GM10248 (cell line): ENCODE results near the gene RPN2.

Experiments
- CTCF ChIA-PET: fragments of 300-600 bp; sonication (Branson Sonifier 250); formaldehyde crosslinking; extraction: SDS; loops from one replicate; lab custom pipeline; 2021; ENCODE audit warnings: antibody characterized with exemption; lab: Yijun Ruan, JAX
- POLR2A ChIA-PET: fragments of 350-650 bp; sonication (Branson Sonifier 250); formaldehyde crosslinking; extraction: SDS; loops from one replicate; lab custom pipeline; 2020; ENCODE audit warnings: antibody characterized with exemption; lab: Yijun Ruan, JAX
- DNase-seq: peaks from one replicate; pipeline ENCODE4 v3.0.0; 2012; ENCODE audit errors: extremely low spot score
- TF ChIP-seq, protein P1 (sequence below): IDR thresholded peaks from 2 replicates; pipeline ENCODE4 v1.5.1; 2012; ENCODE audit warnings: mild to moderate bottlenecking, low read depth; ENCODE audit errors: extremely low read depth, missing control alignments, control extremely low read depth

RPN2 gene

DNA sequence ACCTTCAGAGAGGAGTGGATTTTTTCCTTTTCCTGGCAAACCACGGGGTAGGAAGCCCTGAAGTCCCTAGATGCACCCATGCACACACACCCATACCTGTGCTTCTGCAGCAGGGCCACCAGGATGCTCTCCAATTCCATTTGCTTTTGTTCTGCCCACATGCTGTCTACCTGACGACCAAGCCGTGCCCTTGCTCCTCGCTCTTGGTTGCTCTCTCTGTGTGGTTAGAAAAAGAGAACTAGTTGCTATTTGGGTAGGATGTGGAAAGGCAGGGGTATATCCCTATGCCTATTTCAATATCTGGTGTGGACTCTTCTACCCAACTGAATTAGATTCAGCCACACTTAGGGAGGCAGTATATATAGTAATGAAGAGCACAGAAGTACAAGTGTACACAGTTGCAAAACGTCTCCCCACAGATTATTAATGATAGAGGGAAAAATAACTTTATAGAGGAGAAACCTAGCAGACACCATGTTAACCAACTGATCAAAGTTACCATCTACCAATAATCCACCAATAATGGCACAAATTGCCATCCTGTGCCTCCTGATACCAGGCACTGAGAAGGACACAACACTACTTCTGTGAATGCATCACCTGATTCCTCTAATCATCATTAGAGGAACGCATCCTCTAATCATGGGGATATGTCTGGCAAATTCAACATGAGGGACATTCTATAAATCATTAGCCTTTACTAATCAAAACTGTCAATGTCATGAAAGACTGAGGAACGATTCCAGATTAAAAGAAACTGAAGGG is 75.2 kb downstream of the RPN2 start:
- TF ChIP-seq, protein P1, sequence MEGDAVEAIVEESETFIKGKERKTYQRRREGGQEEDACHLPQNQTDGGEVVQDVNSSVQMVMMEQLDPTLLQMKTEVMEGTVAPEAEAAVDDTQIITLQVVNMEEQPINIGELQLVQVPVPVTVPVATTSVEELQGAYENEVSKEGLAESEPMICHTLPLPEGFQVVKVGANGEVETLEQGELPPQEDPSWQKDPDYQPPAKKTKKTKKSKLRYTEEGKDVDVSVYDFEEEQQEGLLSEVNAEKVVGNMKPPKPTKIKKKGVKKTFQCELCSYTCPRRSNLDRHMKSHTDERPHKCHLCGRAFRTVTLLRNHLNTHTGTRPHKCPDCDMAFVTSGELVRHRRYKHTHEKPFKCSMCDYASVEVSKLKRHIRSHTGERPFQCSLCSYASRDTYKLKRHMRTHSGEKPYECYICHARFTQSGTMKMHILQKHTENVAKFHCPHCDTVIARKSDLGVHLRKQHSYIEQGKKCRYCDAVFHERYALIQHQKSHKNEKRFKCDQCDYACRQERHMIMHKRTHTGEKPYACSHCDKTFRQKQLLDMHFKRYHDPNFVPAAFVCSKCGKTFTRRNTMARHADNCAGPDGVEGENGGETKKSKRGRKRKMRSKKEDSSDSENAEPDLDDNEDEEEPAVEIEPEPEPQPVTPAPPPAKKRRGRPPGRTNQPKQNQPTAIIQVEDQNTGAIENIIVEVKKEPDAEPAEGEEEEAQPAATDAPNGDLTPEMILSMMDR = no peak
- ChIA-PET CTCF (no interaction called here), POLR2A (no interaction called here)
- DNase-seq = no peak

DNA sequence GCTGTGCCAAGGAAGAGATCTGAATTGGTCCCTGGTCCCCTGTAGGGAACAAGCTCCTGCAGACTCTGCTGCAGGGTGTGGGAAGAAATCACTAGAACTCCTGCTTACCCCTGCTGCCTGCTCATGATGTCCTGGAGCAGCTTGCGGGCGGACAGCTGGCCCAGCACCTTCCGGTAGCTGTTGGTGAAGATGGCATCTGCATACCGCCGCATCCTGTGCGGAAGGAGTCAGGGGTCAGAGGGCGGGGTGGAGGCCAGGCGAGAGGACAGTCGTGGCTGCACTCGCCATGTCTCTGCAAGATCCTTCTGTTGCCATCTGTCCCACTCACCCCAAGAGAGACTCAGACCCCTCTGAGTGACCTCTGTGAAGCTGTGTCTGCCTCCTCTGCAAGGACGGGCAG is 77.2 kb downstream of the RPN2 start:
- POLR2A ChIA-PET = no interaction called here
- CTCF ChIA-PET = interaction anchor here (1.1 to 2.2 kb wide), 3 partner anchors 11 to 279 kb away, joined by 3 to 9 read pairs (median 3); no protein-coding TSS in a partner anchor
- DNase-seq = no peak
- TF ChIP-seq, protein P1 = no peak

DNA sequence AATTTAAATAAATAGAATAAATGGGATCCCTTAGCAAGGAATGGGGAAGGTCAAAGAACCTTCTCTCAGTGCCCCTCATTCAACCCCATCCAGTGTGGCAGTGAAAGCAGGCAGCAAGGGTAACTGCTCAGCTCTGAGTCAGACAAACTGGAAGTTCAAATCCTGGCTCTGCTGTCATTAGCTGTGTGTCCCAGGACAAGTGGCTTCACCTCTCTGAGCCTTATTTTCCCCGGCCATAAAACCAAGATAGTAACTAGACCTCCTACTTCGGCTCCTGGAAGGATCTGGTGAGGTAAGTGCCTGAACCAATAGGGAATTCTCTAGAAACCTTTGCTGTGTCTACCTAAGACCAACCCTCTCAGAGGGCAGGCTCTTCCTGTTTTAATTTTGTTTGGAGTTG is 78.4 kb downstream of the RPN2 start:
- ChIA-PET POLR2A (no interaction called here), CTCF (interaction anchor here (1.3 to 2.2 kb wide), 2 partner anchors 12 to 13 kb away, joined by 3 to 9 read pairs; no protein-coding TSS in a partner anchor)
- TF ChIP-seq, protein P1 = no peak
- DNase-seq = no peak

DNA sequence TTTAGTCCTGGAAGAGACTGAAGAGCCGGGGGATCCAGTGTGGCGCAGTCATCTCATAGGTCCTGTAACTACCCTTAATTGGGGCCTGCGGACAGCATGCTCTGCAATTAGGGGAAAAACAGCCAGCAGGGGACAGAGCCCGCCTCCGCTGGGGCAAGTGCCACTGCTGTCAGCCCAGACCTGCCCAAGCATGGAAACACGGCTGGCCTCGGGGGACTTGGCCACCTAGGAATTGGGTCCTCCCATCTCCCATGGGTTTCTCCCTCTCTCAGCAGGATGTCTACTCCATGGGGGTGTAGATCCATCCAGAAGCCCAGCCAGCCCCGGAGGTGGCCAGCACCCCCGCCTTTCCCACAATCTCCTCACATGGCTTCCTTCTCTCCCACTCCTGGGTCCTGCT is 78.9 kb downstream of the RPN2 start:
- no peak for DNase-seq
- POLR2A ChIA-PET = no interaction called here
- TF ChIP-seq, protein P1 = no peak
- CTCF ChIA-PET = interaction anchor here (3.0 kb wide), 1 partner anchor 11 kb away, joined by 26 read pairs; no protein-coding TSS in a partner anchor

DNA sequence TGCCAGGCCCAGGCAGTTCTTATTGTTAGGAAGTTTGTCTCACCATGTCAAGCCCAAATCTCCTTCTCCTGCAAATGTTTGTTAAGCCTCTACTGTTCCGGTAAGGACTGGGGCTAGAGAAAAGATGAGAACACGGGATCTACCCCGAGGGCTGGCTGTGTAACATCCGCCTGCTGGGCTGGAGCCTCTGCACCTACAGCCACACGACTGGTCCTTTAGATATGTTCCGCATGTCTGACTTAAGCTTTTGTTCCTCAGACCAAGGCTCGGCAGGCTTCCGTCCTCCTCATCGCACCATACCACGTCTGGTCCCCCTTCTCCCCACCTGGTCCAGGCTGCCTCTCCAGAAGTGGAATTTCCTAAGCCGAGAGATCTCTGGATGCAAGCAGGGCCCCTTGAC is 79.9 kb downstream of the RPN2 start:
- TF ChIP-seq, protein P1 = no peak
- ChIA-PET POLR2A (no interaction called here), CTCF (interaction anchor here (0.7 to 3.0 kb wide), 3 partner anchors 10 to 126 kb away, joined by 3 to 26 read pairs (median 3); no protein-coding TSS in a partner anchor)

DNA sequence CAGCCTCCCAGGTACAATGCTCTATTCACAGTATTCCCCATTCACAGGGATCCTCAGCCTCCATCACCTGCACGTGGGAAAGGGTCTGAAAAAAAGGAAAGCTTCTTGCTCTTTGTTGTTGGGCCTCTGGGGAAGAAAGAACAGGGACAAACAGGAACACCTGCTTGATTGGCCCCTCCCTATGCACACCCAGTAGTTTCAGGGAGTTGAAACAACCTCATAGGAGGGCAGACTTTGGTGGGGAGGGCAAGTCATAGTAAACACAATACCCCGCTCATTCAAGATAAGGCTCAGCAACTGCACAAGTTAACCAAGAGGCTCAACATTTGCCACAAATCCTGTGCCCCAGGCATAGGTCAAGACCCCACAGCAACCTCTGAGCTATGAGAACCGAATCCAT is 80.7 kb downstream of the RPN2 start:
- ChIA-PET POLR2A (no interaction called here), CTCF (interaction anchor here (0.7 to 3.0 kb wide), 3 partner anchors 9 to 275 kb away, joined by 3 to 26 read pairs (median 4); no protein-coding TSS in a partner anchor)
- TF ChIP-seq, protein P1 = no peak

More for the DNA sequence above, 79.9 kb downstream of the RPN2 start:
- DNase-seq = no peak

More for the DNA sequence above, 80.7 kb downstream of the RPN2 start:
- DNase-seq = no peak
